ENCODE results near the gene FGD5. TPM values are rescaled to one million over a fixed set of nuclear protein-coding genes. Genes with fewer than 3 reads are reported as not detected.

Gene FGD5
- total RNA-seq, 1 experiment from 2014 or later: not detected

DNA sequence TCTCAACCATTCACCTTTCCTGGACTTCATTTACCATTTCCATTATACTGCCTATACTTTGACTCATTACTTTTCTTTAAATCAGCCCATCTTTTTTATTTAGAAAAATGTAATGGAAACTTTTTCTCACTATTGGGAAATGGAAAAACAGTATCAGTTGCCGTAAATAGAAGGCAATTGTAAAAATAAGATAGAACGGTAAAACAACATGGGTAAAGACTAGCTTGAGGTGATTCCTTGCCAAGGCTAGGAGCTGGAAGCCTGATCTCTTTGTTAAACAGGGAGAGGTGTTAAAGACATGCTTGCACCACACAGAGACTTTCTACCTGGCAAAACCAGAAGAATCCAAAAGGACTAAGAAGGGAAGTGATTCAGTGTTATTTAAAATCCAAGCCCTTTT is 5.9 kb downstream of the FGD5 start:
- Histone ChIP-seq H3K4me1 (no peaks in the 10 kb centered on the region), H3K27ac (no peak overlapping the region), H3K4me3 (no peak overlapping the region), H3K36me3 (no peaks in the 10 kb centered on the region), H3K9me3 (replicated peaks) (no peaks in the 10 kb centered on the region), H3K27me3 (no peaks in the 10 kb centered on the region)
- no peak for DNase-seq

DNA sequence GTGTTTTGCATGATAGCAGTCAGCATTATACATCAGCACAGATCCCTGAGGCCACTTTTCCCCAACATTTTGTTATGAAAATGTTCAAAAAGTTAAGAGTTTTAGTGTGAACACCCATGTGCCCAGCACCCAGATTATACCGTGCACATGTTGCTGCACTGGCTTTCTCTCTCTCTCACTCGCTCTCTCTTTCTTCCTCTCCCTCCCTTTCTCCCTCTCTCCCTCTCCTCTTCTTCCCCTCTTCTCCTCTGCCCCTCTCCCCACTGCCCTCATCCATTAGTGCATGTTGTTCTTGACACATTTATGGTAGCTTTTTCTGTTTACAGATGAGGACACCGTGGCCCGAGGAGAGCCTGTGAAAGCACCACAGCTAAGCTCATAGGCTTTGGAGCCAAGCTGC is 7.3 kb downstream of the FGD5 start:
- Histone ChIP-seq H3K4me3 (no peak overlapping the region), H3K27ac (no peak overlapping the region), H3K27me3 (no peaks in the 10 kb centered on the region), H3K36me3 (no peaks in the 10 kb centered on the region), H3K9me3 (replicated peaks) (no peaks in the 10 kb centered on the region), H3K4me1 (no peaks in the 10 kb centered on the region)
- DNase-seq: no peak

DNA sequence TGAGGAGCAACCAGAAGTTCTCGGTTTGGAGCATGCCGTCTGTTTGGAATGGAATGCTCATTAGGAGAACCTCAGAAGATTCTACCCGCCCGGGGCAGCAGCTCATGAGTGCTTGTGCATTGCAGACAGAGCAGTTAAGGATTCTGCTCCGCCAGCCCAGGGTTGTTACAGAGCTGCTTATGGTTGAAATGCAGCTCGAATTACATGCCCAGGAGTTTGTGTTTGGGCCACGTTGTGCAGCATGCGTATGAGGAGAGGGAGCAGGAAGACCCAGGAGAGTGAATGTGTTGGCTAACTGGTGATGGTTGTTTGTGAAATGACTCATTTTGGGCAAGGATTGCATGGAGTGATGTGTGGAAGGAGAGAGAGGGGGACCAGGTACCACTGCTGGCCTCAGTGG is 9.0 kb downstream of the FGD5 start:
- no peak overlapping the region for H3K27ac ChIP-seq
- no peaks in the 10 kb centered on the region for H3K27me3 ChIP-seq
- H3K4me1 ChIP-seq: no peaks in the 10 kb centered on the region
- no peaks in the 10 kb centered on the region for H3K9me3 ChIP-seq (replicated peaks)
- H3K36me3 ChIP-seq: no peaks in the 10 kb centered on the region
- no peak for DNase-seq
- no peak overlapping the region for H3K4me3 ChIP-seq

DNA sequence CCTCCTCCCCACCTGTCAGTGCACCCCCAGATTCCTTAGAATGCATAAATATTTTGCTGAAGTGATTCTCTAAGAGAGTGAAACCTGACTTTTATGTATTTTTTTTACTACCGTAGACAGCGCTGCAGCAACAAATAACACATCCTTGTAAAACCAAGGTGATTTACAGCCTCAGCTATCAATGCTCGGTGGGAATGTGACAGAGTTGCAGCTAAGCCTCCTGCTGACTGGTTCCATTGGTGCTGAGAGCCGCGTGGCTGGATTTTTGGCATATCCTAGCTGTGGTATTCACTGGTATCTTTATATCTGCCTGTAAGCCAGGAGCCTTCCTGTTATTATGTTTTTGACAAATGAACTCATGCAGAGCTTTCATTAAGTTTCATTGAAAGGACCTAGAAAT is 11.0 kb downstream of the FGD5 start:
- Histone ChIP-seq H3K4me3 (no peak overlapping the region), H3K36me3 (no peaks in the 10 kb centered on the region), H3K27ac (no peak overlapping the region), H3K9me3 (replicated peaks) (no peaks in the 10 kb centered on the region), H3K4me1 (no peaks in the 10 kb centered on the region), H3K27me3 (peaks cover 14% of the 10 kb centered on the region; the same call in 1 of the 2 replicates)
- no peak for DNase-seq

DNA sequence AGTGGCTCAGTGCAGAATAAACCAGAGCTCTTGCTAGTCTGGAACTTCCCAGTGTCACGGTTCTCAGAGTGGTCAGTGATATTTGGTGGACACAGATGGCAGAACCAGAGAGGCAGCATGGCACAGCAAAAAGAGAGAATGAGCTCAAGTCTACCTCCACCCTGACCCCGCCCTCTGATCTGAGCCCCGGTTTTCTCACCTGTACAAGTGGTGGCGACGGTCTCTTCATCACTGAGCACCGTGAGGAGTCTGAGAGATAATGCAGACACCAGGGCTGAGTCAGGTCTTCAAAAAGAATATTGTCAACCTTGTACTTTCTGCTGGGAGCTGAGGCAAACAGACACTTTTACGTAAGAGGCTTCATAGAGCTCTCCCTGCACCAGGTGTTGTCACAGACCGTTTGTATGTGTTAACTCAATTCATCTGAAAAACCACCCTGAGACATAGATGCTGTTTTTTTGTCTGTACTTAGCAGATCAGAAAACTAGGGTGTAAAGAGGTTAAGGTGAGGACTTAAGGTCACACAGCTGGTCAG is 13.2 kb downstream of the FGD5 start:
- Histone ChIP-seq H3K9me3 (replicated peaks) (no peaks in the 10 kb centered on the region), H3K4me1 (no peaks in the 10 kb centered on the region), H3K36me3 (no peaks in the 10 kb centered on the region), H3K27ac (no peak overlapping the region), H3K4me3 (no peak overlapping the region), H3K27me3 (peaks cover 19% of the 10 kb centered on the region; the same call in 1 of the 2 replicates)
- DNase-seq: no peak

DNA sequence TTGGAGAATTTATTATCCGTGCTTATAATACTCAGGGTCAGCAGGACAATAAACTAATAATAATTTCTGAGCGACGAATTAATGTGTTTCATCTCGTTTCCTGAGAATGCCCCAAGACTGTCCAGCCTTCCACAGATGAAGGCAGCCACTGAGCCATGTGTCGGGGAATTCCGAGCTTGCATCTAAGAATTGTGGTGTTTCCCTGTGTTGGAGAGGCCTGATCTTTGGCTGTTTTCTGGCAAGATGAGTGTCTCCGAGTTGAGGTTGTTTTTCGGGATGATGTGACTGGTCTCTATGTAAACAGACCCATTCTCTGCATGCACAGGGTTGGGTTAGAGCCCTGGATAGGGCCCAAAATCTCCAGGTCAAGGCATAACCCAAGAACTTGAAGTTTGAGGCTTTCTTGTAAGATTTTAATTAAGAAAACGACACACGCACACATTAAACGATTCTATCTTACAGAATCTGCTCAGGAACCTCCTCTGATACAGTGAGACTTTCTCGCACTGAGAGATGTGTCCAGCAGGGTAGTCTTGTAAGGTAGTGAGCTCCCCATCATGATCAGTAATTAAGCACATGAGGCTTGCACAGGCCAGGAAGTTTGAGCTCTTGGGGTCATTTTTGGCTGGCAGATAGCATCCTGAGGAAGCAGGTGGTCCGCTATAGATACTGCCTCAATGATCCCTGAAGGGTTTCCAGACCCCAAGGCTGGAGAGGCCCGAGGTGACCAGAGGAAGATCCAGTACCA is 14.4 kb downstream of the FGD5 start:
- Histone ChIP-seq H3K9me3 (replicated peaks) (no peaks in the 10 kb centered on the region), H3K36me3 (no peaks in the 10 kb centered on the region), H3K27ac (no peak overlapping the region), H3K27me3 (peaks cover 21% of the 10 kb centered on the region; the same call in 1 of the 2 replicates), H3K4me3 (no peak overlapping the region), H3K4me1 (no peaks in the 10 kb centered on the region)
- no peak for DNase-seq

DNA sequence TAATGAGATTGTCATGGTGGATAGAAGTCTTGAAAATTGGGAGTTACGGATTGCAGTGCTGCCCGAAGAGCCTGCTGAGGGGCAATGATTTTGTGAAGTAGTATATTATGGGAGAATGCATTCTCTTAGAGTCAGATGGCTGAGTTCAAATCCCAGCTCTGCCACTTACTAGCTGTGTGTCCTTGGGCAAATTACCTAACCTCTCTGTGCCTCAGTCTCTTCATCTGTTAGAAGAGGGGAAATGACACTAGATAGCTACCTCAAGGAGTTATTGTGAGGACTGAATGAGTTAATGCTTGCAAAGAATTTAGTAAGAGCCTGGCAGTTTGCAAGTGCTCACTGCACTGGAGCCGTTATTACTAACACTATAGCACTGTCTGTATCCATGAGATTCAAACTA is 15.4 kb downstream of the FGD5 start:
- no peaks in the 10 kb centered on the region for H3K9me3 ChIP-seq (replicated peaks)
- DNase-seq: no peak
- H3K27me3 ChIP-seq: peaks cover 22% of the 10 kb centered on the region; the same call in 1 of the 2 replicates
- no peaks in the 10 kb centered on the region for H3K36me3 ChIP-seq
- no peak overlapping the region for H3K27ac ChIP-seq
- H3K4me3 ChIP-seq: no peak overlapping the region
- no peaks in the 10 kb centered on the region for H3K4me1 ChIP-seq

DNA sequence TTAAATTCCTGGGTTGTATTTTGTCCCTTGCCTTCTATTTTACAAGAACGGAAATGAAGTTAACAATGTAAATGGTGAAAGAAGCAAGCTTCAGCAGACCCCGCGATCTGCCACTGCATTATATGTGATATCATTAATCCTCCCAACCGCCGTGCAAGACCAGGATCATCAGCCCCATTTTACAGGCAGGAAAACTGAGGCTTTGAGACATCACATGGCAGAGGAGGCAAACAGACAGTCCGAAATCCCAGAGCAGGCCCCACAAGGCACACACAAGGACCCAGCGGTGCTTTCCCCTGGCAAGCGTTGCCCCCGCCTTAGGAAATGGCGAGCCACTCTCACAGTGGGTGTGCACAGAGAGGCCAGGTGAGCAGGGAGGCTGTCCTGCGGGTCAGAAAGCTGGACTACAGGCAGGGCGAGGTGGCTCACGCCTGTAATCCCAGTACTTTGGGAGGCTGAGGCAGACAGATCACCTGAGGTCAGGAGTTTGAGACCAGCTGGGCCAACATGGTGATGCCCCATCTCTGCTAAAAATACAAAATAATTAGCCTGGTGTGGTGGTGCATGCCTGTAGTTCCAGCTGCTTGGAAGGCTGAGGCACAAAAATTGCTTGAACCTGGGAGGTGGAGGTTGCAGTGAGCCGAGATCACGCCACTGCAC is 16.2 kb downstream of the FGD5 start:
- H3K27me3 ChIP-seq: peaks cover 22% of the 10 kb centered on the region; the same call in 1 of the 2 replicates
- no peaks in the 10 kb centered on the region for H3K36me3 ChIP-seq
- H3K4me3 ChIP-seq: no peak overlapping the region
- no peaks in the 10 kb centered on the region for H3K4me1 ChIP-seq
- no peak for DNase-seq
- no peak overlapping the region for H3K27ac ChIP-seq
- no peaks in the 10 kb centered on the region for H3K9me3 ChIP-seq (replicated peaks)

DNA sequence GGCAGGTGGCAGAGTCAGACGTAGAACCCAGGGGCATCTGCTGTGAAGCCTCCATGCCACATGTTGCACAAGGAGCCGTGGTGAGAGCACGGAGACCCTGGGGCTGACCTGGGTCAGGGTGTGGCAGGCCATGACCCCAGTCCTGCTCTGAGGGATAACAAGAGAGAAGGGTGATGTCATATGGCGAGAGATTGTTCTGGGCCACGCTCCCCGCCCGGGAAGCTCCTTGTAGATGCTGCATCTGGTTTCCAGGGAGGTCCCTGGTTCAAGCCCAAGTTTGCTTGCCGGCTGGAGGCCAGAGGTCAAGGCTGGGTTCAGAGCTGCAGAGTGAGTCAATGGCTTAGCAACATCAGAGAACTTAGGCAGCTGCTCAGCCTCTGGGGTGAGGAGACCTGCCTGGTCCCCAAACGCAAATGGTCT is 17.3 kb downstream of the FGD5 start:
- Histone ChIP-seq H3K27me3 (peaks cover 26% of the 10 kb centered on the region; the same call in 1 of the 2 replicates), H3K27ac (no peak overlapping the region), H3K9me3 (replicated peaks) (no peaks in the 10 kb centered on the region), H3K4me1 (no peaks in the 10 kb centered on the region), H3K4me3 (no peak overlapping the region), H3K36me3 (no peaks in the 10 kb centered on the region)
- DNase-seq: no peak

DNA sequence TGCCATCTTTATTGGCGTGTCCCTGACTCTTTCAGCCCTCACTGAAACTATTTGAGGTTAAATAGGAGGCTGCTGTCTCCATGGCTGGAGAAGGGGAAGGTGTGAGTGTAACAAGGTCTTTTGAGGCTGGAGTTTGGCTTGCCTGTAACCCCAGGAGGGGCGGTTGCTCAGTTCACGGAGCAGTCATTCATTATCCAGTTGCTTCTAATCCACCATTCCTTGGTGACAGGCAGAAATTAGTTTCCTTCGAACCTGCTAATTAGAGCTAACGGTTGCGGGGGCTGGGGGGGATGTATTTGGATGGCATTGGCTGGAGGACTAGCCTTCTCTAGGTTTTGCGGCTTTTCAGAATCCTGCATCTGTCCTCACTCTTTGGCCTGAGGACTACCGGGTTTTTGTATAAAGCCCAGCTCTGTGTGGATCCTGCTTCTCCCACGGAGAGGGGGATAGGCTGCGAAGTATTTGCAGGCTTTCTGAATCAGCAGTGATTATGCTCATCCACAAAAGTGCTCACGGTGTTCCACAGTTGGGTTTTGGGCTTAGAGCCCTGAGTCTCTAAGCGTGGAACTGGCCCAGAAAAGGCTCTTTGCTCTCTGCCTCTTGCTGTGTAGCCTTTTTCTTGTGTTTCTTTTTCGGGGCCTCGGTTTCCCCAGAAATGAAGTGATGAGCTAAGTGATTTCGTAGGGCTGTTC is 18.6 kb downstream of the FGD5 start:
- H3K4me3 ChIP-seq: no peak overlapping the region

DNA sequence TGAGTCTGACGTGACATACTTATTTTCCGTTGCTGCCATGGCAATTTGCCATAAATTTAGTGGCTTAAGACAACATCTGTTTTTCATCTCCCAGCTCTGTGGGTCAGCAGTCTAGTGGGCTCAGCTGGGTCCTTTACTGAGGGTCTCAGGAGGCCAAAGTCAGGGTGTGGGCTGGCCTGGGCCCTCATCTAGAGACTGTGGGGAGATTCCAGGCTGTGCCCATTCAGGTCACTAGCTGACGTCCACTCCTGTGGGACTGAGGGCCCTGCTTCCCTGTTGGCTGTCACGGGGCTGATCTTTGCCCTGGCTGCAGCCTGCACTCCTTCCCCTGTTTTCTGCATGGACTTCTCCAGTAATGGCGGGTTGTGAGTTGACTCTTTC is 19.1 kb downstream of the FGD5 start:
- Histone ChIP-seq H3K9me3 (replicated peaks) (no peaks in the 10 kb centered on the region), H3K27ac (no peak overlapping the region), H3K4me3 (no peak overlapping the region), H3K4me1 (no peaks in the 10 kb centered on the region), H3K27me3 (peaks cover 30% of the 10 kb centered on the region; the same call in 1 of the 2 replicates), H3K36me3 (no peaks in the 10 kb centered on the region)
- no peak for DNase-seq

More for the DNA sequence above, 18.6 kb downstream of the FGD5 start:
- Histone ChIP-seq H3K9me3 (replicated peaks) (no peaks in the 10 kb centered on the region), H3K36me3 (no peaks in the 10 kb centered on the region), H3K27me3 (peaks cover 27% of the 10 kb centered on the region; the same call in 1 of the 2 replicates), H3K27ac (no peak overlapping the region), H3K4me1 (no peaks in the 10 kb centered on the region)
- no peak for DNase-seq

DNA sequence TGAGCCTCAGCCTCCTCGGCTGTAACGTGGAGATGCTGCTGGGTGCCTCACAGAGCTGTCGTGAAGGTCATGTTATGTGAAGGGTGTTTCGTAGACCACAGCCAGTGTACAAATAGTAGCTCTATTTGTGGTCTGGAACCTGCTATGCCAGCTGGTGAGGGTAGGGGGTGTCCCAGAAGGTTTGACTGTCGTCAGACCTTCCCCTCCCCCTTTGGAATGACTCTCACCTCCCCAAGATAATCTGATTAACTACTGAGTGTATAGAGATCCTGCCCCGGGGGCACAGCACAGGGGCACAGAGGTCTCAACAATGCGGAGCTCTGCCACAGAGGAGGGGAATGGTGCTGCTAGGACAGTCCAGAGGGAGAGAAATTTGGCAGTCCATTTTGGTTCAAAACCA is 20.5 kb downstream of the FGD5 start:
- DNase-seq: no peak
- Histone ChIP-seq H3K4me1 (no peaks in the 10 kb centered on the region), H3K4me3 (no peak overlapping the region), H3K27ac (no peak overlapping the region), H3K36me3 (no peaks in the 10 kb centered on the region), H3K9me3 (replicated peaks) (no peaks in the 10 kb centered on the region), H3K27me3 (peaks cover 22% of the 10 kb centered on the region; the same call in 1 of the 2 replicates)

DNA sequence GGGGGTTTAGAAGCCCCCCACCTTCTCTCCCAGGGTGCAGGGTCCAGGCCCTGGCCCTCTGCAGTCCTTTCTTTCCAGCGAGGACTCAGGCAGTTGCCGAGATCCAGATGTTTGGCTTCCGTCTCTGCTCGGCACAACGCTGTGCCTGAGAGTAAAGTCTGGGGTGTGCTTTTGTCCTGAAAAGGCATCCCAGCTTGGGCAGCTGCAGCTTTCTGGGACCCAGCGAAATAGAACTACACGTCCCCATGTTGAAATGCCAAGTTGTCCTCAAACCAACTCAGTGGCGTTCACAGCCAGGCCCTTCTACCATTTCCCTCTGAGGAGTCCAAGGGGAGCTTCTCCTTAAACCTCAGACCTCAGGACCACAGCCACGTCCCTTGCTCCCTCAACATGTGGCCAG is 23.1 kb downstream of the FGD5 start:
- no peak for DNase-seq
- H3K27me3 ChIP-seq: peaks cover 16% of the 10 kb centered on the region; the same call in 1 of the 2 replicates
- no peaks in the 10 kb centered on the region for H3K36me3 ChIP-seq
- no peaks in the 10 kb centered on the region for H3K9me3 ChIP-seq (replicated peaks)
- H3K27ac ChIP-seq: no peak overlapping the region
- H3K4me3 ChIP-seq: no peak overlapping the region
- H3K4me1 ChIP-seq: no peaks in the 10 kb centered on the region

DNA sequence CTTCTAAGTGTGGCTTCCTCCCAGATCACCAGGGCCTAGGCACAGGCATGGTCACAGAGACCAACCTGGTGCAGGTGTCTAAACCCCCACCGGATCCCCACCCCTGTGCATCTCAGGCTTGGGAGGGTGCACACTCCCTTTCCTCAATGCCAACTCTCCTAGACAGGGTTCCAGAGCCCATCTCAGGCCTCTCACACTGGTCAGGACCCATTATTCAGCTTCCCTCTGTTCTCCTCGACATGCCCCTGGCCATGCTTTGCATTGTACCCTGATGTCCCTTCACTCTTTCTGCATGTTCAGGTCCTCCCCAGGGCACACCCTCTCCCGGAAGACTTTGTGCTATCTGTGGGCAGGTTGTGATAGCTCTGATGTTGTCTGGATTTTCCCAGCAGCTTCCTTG is 23.5 kb downstream of the FGD5 start:
- Histone ChIP-seq H3K9me3 (replicated peaks) (no peaks in the 10 kb centered on the region), H3K27me3 (peaks cover 20% of the 10 kb centered on the region), H3K4me3 (no peak overlapping the region), H3K4me1 (no peaks in the 10 kb centered on the region), H3K36me3 (no peaks in the 10 kb centered on the region), H3K27ac (no peak overlapping the region)
- DNase-seq: no peak

DNA sequence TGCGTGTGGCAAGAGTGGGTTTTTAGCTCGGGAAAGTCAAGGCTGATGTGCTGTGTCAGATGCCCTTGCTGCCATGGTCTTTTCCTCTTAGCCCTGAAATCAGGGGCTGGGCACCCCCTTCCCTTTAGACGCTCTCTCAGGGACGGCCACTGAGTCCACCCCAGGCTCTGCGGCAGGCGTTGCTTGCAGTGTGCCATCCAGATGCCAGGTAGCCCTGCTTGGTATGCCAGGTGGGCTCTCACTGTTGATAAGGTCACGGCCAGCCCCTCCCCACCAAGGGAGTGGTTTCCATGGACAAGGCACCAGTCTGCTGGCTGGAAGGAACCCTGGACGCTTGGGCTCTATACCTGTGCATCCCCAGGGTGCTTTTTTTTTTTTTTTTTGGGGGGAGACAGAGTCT is 24.6 kb downstream of the FGD5 start:
- no peaks in the 10 kb centered on the region for H3K9me3 ChIP-seq (replicated peaks)
- no peaks in the 10 kb centered on the region for H3K36me3 ChIP-seq
- no peak overlapping the region for H3K4me3 ChIP-seq
- no peak for DNase-seq
- H3K27me3 ChIP-seq: peaks cover 26% of the 10 kb centered on the region
- H3K4me1 ChIP-seq: no peaks in the 10 kb centered on the region
- H3K27ac ChIP-seq: no peak overlapping the region
